Psoas muscle (tissue), 8 donors: ENCODE results near the gene TPTE2. TPM values are rescaled to one million over a fixed set of nuclear protein-coding genes. Genes with fewer than 3 reads are reported as not detected.

Experiments used
- ATAC-seq, 4 donors: fragments of 200-7000 bp; cut with Tn5 transposase; one replicate each; pipeline ENCODE4 v1.9.1; 2020; ENCODE audit warnings: moderate library complexity in 3 of 4, mild to moderate bottlenecking in 2 of 4
- DNase-seq, 2 donors: peaks; one replicate each; pipeline ENCODE4 v3.0.0-alpha.2; 2020
- H3K27ac ChIP-seq: fragments of 200-600 bp; one replicate; pipeline ENCODE4 v1.8.0; 2022
- H3K27me3 ChIP-seq, 3 donors: fragments of 200-600 bp in 1 of 3; one replicate each; pipeline versions ENCODE4 v1.6.1 to v1.8.0; 2013 to 2022; ENCODE audit warnings: low read length in 2 of 3, mild to moderate bottlenecking in 2 of 3, moderate library complexity in 1 of 3; ENCODE audit not compliant: insufficient read depth in 3 of 3
- H3K36me3 ChIP-seq, 2 donors: fragments of 200-600 bp in 1 of 2; one replicate each; pipeline versions ENCODE4 v1.6.1 to v1.8.0; 2013 to 2022; ENCODE audit warnings: low read depth in 1 of 2, mild to moderate bottlenecking in 1 of 2, moderate library complexity in 1 of 2; ENCODE audit not compliant: insufficient read depth in 1 of 2
- H3K4me1 ChIP-seq: fragments of 200-600 bp; one replicate; pipeline ENCODE4 v1.8.0; 2022
- H3K4me3 ChIP-seq: fragments of 200-600 bp; one replicate; pipeline ENCODE4 v1.8.0; 2022; ENCODE audit warnings: mild to moderate bottlenecking
- H3K9me3 ChIP-seq: fragments of 200-600 bp; one replicate; pipeline ENCODE4 v1.8.0; 2022
- WGBS, 3 donors: extraction: QIAGEN DNeasy Blood & Tissue Kit; methylation state at CpG; one replicate each; pipeline versions ENCODE4 v1.1.6 to v1.1.7; 2013; 5-methylcytosine and 5-hydroxymethylcytosine counted together
- intact Hi-C, 2 donors: fragments of 100-400 bp; cut with DNase I; formaldehyde crosslinking; loops; one replicate each; pipeline versions ENCODE4 v1.11.0 to v1.14.2; 2022
- polyA plus RNA-seq, 3 donors: library from polyadenylated mRNA; stranded (reverse); fragments of 200-250 nt; gene quantifications; one replicate each; pipeline ENCODE4 v1.2.3, GENCODE V29; 2013
- total RNA-seq, 4 donors: library from RNA; stranded (reverse); fragmentation: NEBNext Ultra II Directional in 2 of 4; extraction: Animal tissue kit (Norgen Biotek cat#: 25700) in 2 of 4; gene quantifications; one replicate each; pipeline versions ENCODE4 v1.2.1 to v1.2.4, GENCODE V29; 2021 to 2023
- TF ChIP-seq, protein P1 (sequence below): fragments of 200-600 bp; IDR thresholded peaks from one replicate; pipeline ENCODE4 v1.8.0; 2022; ENCODE audit warnings: antibody characterized with exemption
- donor health status: healthy with polysubstance abuse.
- donor health status: DM: no; HTN: no; CAD: no; lungs with moderate emphysema.
- donor health status: Bipolar disorder and iron deficiency.
- donor health status: healthy.
- donor health status: DM: yes; HTN: yes; CAD: no.
- donor health status: DM: no; HTN: no; CAD: no.
- donor health status: DM: no; HTN: no; CAD: no.
- donor health status: DM: yes; HTN: yes; CAD: no.

The TPTE2 gene
- total and polyA plus RNA-seq, 7 donors: 0.04 TPM; not detected in 6

DNA sequence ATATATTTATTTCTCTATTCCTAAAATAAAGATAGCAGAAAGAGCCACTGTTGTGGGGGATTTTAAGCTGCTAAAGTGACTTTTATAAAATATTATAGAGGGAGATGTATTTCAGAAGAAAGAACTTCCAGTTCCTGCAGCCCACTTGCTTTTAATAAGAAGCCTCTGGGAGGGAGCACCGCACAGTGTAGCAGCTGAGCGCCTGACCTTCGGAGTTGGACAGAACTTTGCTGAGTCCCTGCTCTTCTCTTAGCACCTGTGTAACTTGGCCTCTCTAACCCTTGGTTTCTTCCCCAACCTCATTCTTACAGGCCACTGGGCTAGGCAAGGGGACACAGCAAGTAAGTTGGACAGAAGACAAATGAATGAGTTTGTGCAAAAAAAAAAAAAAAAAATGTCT lies 34.8 kb upstream of the TPTE2 start:
- WGBS, 3 donors: 72 to 85% (median 83%) methylated on average over 3 of the region's 3 CpGs
- TF ChIP-seq, protein P1, sequence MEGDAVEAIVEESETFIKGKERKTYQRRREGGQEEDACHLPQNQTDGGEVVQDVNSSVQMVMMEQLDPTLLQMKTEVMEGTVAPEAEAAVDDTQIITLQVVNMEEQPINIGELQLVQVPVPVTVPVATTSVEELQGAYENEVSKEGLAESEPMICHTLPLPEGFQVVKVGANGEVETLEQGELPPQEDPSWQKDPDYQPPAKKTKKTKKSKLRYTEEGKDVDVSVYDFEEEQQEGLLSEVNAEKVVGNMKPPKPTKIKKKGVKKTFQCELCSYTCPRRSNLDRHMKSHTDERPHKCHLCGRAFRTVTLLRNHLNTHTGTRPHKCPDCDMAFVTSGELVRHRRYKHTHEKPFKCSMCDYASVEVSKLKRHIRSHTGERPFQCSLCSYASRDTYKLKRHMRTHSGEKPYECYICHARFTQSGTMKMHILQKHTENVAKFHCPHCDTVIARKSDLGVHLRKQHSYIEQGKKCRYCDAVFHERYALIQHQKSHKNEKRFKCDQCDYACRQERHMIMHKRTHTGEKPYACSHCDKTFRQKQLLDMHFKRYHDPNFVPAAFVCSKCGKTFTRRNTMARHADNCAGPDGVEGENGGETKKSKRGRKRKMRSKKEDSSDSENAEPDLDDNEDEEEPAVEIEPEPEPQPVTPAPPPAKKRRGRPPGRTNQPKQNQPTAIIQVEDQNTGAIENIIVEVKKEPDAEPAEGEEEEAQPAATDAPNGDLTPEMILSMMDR: no peak
- intact Hi-C loops: no loop called here
- peaks cover 0 to 6% (median 2%) of the 10 kb centered on the region in 3 donors for H3K27me3 ChIP-seq
- no peaks in the 10 kb centered on the region for H3K36me3 ChIP-seq
- H3K27ac ChIP-seq: no peak overlapping the region
- no peaks in the 10 kb centered on the region for H3K4me1 ChIP-seq
- no peak for ATAC-seq
- no peak for DNase-seq
- H3K4me3 ChIP-seq: no peak overlapping the region
- H3K9me3 ChIP-seq: no peaks in the 10 kb centered on the region

DNA sequence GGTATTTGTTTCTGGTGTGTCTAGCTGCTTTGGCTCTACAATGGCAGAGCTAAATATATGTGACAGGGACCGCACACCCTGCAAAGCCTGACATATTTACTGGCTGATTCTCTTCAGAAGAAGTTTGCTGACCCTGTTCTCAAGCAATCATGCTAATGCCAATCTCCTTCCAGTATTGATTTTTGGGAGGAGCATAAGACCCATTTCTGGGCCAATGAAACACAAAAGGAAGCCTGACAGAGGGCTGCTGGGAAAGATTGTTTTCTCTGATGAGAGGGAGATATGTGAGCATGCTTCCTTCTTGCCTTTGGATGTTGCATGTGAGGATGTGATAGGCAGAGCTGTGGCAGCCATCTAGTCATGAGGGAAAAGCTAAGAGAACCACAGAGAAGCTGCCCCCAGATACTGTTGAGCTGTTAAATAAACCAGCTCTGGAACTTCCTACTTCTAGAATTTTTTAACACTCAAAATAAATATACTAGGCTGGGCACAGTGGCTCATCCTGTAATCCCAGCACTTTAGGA lies 31.4 kb upstream of the TPTE2 start:
- Histone ChIP-seq H3K4me1 (no peaks in the 10 kb centered on the region), H3K4me3 (no peak overlapping the region), H3K36me3 (no peaks in the 10 kb centered on the region), H3K9me3 (no peaks in the 10 kb centered on the region), H3K27ac (no peak overlapping the region), H3K27me3 (peaks cover 0 to 2% (median 0%) of the 10 kb centered on the region in 3 donors)
- DNase-seq: no peak
- WGBS, 3 donors: 77 to 87% (median 80%) methylated on average over 1 of the region's 1 CpG
- TF ChIP-seq, protein P1: no peak
- intact Hi-C loops: no loop called here
- ATAC-seq: no peak

DNA sequence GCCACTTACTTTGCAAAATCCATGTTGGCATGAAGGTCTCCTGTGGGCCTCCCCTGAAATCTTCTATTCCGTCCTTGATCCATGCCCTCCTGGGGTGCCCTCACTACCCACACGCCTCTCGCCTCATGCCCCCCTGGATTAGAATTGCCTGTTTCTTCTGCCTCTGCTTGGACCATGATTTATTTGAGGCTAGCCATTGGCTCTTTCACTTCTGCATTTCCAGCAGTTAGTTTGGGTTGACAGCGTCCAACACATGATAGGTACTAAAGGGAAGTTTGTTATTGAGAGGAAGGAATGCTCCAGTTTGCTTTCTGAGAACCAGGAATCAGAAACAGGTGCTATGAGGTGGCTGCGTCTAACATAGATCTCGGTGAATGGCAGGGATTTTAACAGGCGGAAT lies 30.5 kb upstream of the TPTE2 start:
- ATAC-seq (no peak), DNase-seq (no peak)
- H3K4me1 ChIP-seq: no peaks in the 10 kb centered on the region
- TF ChIP-seq, protein P1: no peak
- no peak overlapping the region for H3K4me3 ChIP-seq
- no peak overlapping the region for H3K27ac ChIP-seq
- 82 to 84% (median 83%) methylated on average over 7 of the region's 7 CpGs for WGBS, 3 donors
- H3K9me3 ChIP-seq: no peaks in the 10 kb centered on the region
- peaks cover 0 to 2% (median 0%) of the 10 kb centered on the region in 3 donors for H3K27me3 ChIP-seq
- intact Hi-C loops: no loop called here
- no peaks in the 10 kb centered on the region for H3K36me3 ChIP-seq

DNA sequence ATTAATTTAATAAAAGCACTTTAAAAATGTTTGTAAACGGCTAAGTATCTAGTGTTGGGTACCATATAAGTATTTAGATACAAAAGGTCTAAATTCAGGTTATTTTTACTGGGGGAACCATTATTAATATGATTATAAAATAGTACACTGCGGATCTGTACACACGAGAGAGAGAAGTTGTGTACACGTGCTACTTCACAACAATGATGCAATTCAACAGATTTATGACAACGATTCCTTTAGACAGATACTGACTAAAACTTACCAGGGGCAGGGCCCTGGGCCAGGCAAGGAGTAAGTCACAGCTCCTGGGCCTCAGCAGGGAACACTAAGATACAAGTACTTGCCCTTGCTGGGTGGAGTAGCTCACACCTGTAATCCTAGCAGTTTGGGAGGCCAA lies 29.1 kb upstream of the TPTE2 start:
- ATAC-seq: no peak
- Histone ChIP-seq H3K4me3 (no peak overlapping the region), H3K4me1 (no peaks in the 10 kb centered on the region), H3K36me3 (no peaks in the 10 kb centered on the region), H3K9me3 (no peaks in the 10 kb centered on the region), H3K27ac (no peak overlapping the region), H3K27me3 (peaks cover 0 to 2% (median 0%) of the 10 kb centered on the region in 3 donors)
- no peak for DNase-seq
- intact Hi-C loops: no loop called here
- WGBS, 3 donors: 81 to 89% (median 83%) methylated on average over 5 of the region's 5 CpGs
- TF ChIP-seq, protein P1: no peak

DNA sequence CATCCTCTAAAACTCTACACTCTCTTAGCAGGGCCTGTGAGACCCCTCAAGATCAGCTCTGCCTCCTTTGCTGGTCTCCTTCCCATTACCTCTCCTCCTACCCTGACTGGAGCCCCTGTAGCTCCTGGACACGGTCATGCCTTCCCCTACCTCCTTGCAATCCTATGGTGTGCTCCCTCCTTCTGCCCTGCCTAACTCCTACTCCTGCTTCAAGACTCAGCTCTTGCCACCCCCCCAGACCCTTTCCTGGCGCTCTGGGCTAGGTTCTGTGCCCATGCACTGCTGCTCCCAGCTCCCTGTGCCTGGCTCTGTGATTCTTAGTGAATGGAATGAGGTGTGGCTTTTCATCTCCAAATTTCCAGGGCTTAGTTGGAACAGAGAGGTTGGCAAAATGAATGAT lies 28.0 kb upstream of the TPTE2 start:
- DNase-seq: no peak
- Histone ChIP-seq H3K27me3 (peaks cover 0 to 2% (median 0%) of the 10 kb centered on the region in 3 donors), H3K9me3 (no peaks in the 10 kb centered on the region), H3K36me3 (no peaks in the 10 kb centered on the region), H3K4me1 (no peaks in the 10 kb centered on the region), H3K27ac (no peak overlapping the region), H3K4me3 (no peak overlapping the region)
- ATAC-seq: no peak
- TF ChIP-seq, protein P1: no peak
- 66 to 68% (median 67%) methylated on average over 2 of the region's 2 CpGs for WGBS, 3 donors
- intact Hi-C loops: no loop called here
